Chondrocyte (in vitro differentiated cells): ENCODE measurements around the gene CPZ. TPM values are rescaled to one million over a fixed set of nuclear protein-coding genes. Genes with fewer than 3 reads are reported as not detected.

Source experiments
- DNase-seq: peaks from one replicate; pipeline ENCODE4 v3.0.0; 2021; ENCODE audit warnings: mixed read lengths, low spot score
- H3K27ac Mint-ChIP-seq: one replicate; pipeline ENCODE4 v1.8.0; 2021; ENCODE audit warnings: mild to moderate bottlenecking, moderate library complexity, mixed read lengths; ENCODE audit not compliant: unreplicated experiment
- H3K27me3 Mint-ChIP-seq: 2 replicates; pipeline ENCODE4 v1.8.0; 2021; ENCODE audit warnings: low read depth, mixed read lengths
- H3K36me3 Mint-ChIP-seq: 2 replicates; pipeline ENCODE4 v1.8.0; 2021; ENCODE audit warnings: low read depth, mixed read lengths
- H3K4me1 Mint-ChIP-seq: 2 replicates; pipeline ENCODE4 v1.8.0; 2021; ENCODE audit warnings: low read depth, mild to moderate bottlenecking, mixed read lengths
- H3K4me3 Mint-ChIP-seq: one replicate; pipeline ENCODE4 v1.8.0; 2021; ENCODE audit warnings: mild to moderate bottlenecking, moderate library complexity, mixed read lengths; ENCODE audit not compliant: unreplicated experiment
- H3K9me3 Mint-ChIP-seq: 2 replicates; pipeline ENCODE4 v1.8.0; 2021; ENCODE audit warnings: low read depth, mixed read lengths
- total RNA-seq: library from RNA; stranded (reverse); gene quantifications from 3 replicates; pipeline ENCODE4 v1.2.1, GENCODE V29; 2021
- TF ChIP-seq, protein P1 (sequence below): fragments of 200-600 bp; sonication (generic); IDR thresholded peaks from 2 replicates; pipeline ENCODE4 v1.5.0; 2021; ENCODE audit warnings: antibody characterized with exemption, mild to moderate bottlenecking, moderate library complexity

CPZ gene
- total RNA-seq, 1 donor from 2014 or later = 9.5 TPM

DNA sequence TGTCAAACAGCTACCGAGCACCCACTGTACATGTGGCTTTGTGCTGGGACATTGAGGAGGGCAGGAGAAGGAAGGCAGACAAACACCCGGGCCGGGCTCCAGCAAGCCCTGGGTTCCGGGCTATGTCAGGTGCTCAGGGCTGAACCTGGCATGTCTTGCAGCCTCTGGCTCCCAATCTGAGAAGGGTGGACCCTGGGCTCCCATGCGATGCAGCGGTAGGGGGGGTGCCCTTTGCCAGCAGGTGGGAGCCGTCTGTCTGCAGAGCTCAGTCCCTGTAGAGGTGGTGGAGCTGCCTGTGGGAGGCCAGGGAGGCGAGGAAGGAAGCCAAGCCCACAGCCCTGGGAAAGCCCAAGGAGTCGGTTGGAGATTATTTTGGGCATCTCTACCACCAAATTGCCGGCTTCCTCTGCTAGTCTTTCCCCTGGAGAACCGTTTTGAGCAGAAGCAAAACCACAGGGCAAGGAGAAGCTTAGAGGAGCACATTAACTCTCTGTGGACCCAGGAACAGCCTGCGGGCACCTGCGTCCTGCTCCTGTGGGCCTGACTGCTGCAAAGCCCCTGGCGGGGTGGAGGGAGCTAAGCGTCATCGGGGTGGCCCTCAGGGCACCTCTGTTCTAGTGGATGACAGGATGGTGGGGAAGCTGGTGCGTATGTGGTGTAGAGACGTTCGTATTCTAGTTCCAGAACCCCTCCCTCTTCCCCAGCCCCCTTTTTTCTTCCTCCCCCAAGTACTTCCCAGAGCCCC is 10.3 kb downstream of the CPZ start:
- Mint-ChIP-seq H3K4me3 (no peak overlapping the region), H3K9me3 (no peaks in the 10 kb centered on the region)

DNA sequence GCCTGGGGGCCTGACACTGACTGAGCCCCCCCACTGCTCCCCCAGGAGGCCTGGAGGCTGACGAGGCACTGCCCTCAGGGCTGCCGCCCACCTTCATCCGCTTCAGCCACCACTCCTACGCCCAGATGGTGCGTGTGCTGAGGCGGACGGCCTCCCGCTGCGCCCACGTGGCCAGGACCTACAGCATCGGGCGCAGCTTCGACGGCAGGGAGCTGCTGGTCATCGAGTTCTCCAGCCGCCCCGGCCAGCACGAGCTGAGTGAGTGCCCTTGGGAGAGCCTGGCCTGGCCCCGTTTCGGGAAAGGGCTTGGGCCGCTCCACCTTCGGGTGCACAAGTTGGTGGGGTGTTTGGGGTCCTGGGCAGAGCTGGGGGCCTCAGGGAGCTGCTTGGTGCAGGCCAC is 11.4 kb downstream of the CPZ start:
- Mint-ChIP-seq H3K36me3 (peaks cover under 1% of the 10 kb centered on the region), H3K4me1 (peaks cover 9% of the 10 kb centered on the region), H3K4me3 (no peak overlapping the region), H3K27ac (no peak overlapping the region), H3K9me3 (no peaks in the 10 kb centered on the region), H3K27me3 (peaks cover 7% of the 10 kb centered on the region)
- TF ChIP-seq, protein P1, sequence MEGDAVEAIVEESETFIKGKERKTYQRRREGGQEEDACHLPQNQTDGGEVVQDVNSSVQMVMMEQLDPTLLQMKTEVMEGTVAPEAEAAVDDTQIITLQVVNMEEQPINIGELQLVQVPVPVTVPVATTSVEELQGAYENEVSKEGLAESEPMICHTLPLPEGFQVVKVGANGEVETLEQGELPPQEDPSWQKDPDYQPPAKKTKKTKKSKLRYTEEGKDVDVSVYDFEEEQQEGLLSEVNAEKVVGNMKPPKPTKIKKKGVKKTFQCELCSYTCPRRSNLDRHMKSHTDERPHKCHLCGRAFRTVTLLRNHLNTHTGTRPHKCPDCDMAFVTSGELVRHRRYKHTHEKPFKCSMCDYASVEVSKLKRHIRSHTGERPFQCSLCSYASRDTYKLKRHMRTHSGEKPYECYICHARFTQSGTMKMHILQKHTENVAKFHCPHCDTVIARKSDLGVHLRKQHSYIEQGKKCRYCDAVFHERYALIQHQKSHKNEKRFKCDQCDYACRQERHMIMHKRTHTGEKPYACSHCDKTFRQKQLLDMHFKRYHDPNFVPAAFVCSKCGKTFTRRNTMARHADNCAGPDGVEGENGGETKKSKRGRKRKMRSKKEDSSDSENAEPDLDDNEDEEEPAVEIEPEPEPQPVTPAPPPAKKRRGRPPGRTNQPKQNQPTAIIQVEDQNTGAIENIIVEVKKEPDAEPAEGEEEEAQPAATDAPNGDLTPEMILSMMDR = no peak
- DNase-seq = no peak

More for the DNA sequence above, 10.3 kb downstream of the CPZ start:
- H3K27me3 Mint-ChIP-seq = peaks cover 4% of the 10 kb centered on the region
- TF ChIP-seq, protein P1 = no peak
- H3K36me3 Mint-ChIP-seq = no peaks in the 10 kb centered on the region
- H3K4me1 Mint-ChIP-seq = peaks cover 9% of the 10 kb centered on the region
- no peak overlapping the region for H3K27ac Mint-ChIP-seq
- no peak for DNase-seq

GRCh38 chr4:8605289-8605688 is 12.7 kb downstream of the CPZ start:
- Mint-ChIP-seq H3K4me3 (no peak overlapping the region), H3K36me3 (peaks cover 3% of the 10 kb centered on the region), H3K4me1 (no peaks in the 10 kb centered on the region), H3K9me3 (no peaks in the 10 kb centered on the region), H3K27me3 (peaks cover 11% of the 10 kb centered on the region), H3K27ac (no peak overlapping the region)
- TF ChIP-seq, protein P1 = no peak
- no peak for DNase-seq

DNA sequence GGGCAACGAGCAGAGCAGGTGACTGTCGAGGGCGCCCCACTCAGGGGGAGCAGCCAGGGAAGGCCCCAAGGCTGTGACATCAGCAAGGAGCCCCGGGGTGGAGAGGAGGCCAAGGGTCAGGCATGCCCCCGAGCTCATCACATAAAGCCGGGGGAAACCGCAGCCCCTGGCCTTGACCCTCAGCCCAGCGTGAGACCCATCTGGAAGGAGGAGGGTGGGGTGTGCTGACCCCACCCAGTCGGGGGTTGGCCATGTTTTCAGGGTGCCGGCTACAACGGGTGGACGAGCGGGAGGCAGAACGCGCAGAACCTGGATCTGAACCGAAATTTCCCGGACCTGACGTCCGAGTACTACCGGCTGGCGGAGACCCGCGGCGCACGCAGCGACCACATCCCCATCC is 13.9 kb downstream of the CPZ start:
- TF ChIP-seq, protein P1 = no peak
- no peak overlapping the region for H3K4me3 Mint-ChIP-seq
- no peak for DNase-seq
- H3K9me3 Mint-ChIP-seq = no peaks in the 10 kb centered on the region
- peaks cover 15% of the 10 kb centered on the region for H3K27me3 Mint-ChIP-seq
- H3K27ac Mint-ChIP-seq = no peak overlapping the region
- peaks cover 3% of the 10 kb centered on the region for H3K36me3 Mint-ChIP-seq
- no peaks in the 10 kb centered on the region for H3K4me1 Mint-ChIP-seq

- TF ChIP-seq, protein P1 = no peak
- Mint-ChIP-seq H3K27me3 (peaks cover 18% of the 10 kb centered on the region), H3K9me3 (no peaks in the 10 kb centered on the region), H3K4me1 (no peaks in the 10 kb centered on the region), H3K4me3 (no peak overlapping the region), H3K27ac (no peak overlapping the region), H3K36me3 (peaks cover 3% of the 10 kb centered on the region)
- no peak for DNase-seq
These were observed 14.4 kb downstream of the CPZ start for GRCh38 chr4:8606966-8607365.
